MM.1S (cell line): Measurements from ENCODE around the gene AURKB.

Source experiments
- CTCF ChIP-seq: fragments of 300-600 bp; sonication (generic); IDR thresholded peaks from 2 replicates; pipeline ENCODE4 v1.5.1; 2016; ENCODE audit warnings: antibody characterized with exemption, low read length, mixed read lengths
- EZH2 ChIP-seq: fragments of 300-600 bp; sonication (generic); optimal IDR thresholded peaks from 2 replicates; pipeline ENCODE3; 2017; ENCODE audit warnings: low read depth, mild to moderate bottlenecking, antibody characterized with exemption, low read length, mixed read lengths

GRCh38 chr17:8224891-8225812, 14.8 kb upstream of the AURKB start:
- TF ChIP-seq CTCF: no peak
- TF ChIP-seq EZH2: no peak
